Stimulated activated CD4-positive, alpha-beta T cell treated with anti-CD3 and anti-CD28 coated beads, Interleukin-4, amount 100 ng/mL, for 1 hour (primary cell): ENCODE measurements around the gene LRCH3.

Experiments used
- DNase-seq: peaks from one replicate; pipeline ENCODE4 v3.0.0-alpha.2; 2020

The LRCH3 gene

DNA sequence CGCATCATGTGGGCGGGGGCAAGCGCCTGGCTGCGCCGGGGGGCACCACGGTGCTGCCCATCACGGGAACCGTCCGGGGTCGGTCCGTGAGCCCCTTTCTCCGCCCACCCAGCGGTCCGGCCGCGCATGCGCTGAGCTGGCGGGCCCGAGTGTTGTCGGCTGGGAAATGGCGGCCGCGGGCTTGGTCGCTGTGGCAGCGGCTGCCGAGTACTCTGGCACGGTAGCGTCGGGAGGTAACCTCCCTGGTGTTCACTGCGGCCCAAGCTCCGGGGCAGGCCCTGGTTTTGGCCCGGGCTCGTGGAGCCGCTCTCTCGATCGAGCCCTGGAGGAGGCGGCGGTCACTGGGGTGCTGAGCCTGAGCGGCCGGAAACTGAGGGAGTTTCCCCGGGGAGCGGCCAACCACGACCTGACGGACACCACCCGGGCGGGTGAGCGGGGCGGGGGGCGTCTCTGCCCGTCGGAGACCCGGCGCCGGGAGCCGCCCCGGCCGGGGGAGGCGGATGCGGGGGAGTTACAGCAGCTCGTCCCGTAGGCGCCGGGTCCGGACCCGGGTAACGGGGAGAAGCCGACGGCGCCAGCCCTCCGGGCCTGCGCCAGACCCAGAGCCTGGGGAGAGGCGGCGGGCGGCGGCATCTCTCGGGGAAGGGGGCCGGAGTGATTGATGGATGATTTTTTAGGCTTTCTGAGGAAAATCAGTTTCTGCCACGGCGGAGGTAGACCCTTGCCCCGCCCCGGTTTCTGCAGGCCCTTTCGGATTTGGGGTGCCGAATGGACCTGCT is at the start of gene LRCH3:
TSS of gene LRCH3 (plus strand) at position 142 of the 779 bp plus-strand sequence. CDS start at position 167, 25 bp downstream.
- DNase-seq = peak; percentile 85

- no peak for DNase-seq
Observed at GRCh38 chr3:197742787-197743186, 48.3 kb upstream of the LRCH3 start.

DNA sequence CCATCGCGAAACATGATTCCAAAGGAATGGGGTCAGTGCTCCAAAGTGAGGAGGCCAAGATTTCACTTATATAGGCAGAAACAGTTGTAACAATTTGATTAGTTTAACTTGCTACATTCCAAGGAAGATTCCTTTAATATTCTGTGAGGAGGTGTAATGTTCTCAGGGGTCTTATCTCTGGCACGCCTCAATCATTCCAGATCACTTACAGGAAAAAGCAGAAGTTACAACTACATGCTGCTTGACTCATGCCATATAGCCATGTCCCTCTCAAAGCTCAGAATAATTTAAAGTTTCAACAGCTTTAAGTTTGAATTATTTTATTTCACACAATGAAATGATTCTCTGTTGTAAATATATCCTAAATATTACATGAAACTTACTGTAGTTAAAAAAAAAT is 44.8 kb upstream of the LRCH3 start:
- DNase-seq = no peak

DNA sequence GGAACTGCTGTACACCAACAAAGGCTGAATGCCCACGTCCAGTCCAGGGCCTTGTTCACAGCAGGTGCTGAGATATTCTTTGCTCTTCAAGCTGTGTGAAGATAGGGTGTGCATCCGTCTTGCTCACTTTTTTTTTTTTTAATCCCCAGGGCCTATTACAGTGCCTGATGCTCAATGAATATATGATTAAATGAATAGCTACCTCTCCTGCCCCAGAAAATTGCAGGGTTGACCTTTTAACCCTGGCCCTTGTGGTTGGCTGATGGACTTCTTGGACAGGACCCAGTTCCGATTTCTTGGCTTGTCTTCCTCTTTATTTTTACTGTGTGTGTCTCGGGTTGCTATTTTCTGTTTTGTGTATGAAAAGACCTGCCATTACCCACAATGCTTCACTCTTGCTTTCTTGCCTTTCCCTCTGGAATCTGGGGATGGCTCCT is 44.2 kb upstream of the LRCH3 start:
- no peak for DNase-seq

GRCh38 chr3:197748597-197749314 is 42.3 kb upstream of the LRCH3 start:
- DNase-seq = no peak

GRCh38 chr3:197749315-197749600 is 41.8 kb upstream of the LRCH3 start:
- DNase-seq = peak; percentile 58

GRCh38 chr3:197749601-197750395 is 41.3 kb upstream of the LRCH3 start, which contains the start of gene FYTTD1:
TSS of gene FYTTD1 (plus strand) at chr3:197749883. CDS start at chr3:197749972, 89 bp downstream.
- peak; percentile 86 for DNase-seq

- peak; percentile 49 for DNase-seq
Observed at GRCh38 chr3:197750396-197750831, 40.6 kb upstream of the LRCH3 start.

DNA sequence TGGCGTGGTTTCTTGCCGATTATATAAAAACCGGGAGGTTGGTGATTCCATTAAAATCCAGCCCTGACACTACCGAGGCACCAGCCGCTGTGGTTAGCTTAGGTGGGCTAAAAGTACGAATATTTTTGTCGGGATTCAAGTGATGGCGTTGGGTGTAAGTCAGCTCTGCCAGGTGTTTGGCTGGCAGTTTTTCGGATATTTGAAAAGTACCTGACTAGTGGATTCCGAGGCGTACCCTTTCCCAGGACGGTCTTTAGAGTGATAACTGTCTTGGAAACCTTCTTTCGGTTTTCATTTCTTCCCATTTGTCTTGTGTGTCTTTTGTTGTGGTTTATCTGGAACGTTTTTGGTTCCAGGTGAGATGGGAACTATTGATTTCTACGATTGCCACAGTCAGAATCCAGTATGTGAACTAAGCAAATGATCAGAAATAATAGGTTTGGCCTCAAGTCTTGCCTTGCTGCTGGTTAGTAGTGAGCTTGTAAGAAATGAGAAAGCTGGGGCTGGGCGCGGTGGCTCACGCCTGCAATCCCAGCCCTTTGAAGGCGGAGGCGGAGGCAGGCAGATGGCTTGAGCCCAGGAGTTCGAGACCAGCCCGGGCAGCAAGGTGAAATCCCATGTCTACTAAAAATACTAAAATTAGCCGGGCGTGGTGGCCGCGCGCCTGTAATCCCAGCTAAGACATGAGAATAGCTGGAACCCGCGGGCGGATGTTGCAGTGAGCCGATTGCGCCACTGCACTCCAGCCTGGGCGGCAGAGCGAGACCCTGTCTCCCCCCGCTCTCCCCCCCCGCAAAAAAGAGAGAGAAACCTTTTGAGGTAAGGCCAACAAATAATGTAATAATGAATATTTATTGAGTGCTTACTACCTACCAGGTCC is 40.0 kb upstream of the LRCH3 start:
- DNase-seq = peak; percentile 38

DNA sequence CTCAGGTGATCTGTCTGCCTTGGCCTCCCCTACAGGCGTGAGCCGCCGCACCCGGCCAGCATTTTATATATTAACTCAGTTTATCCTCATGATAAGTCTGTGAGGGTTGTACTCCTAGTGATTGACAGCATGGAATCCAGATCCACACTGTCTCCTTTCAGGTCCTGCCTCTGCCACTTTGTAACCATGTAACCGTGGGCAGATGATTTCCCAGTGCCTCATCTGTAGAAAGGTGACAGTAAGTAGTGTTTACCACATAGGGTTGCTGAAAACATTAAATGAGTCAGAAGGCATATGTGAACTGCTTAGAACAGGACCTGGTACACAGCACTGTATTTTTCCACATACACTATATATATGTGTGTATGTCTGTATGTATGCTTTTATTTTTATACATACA is 38.9 kb upstream of the LRCH3 start:
- DNase-seq = no peak

DNA sequence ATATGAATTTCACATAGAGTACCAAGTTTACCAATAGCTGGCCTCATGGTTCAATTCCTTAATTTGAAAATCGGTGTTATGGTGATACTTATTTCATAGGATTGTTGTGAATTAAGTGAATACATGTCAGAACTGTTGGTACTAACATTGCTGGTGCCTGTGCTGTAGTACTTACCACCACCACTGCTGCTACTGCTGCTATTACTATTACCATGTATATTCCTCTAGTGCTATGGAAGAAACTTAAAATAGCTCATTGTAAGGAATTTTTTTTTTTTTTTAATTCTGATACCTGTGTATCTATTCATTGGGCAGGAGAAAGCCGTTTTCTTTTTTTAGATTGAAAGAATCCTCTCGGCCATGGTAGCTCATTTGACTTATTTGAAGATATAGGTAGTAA is 37.8 kb upstream of the LRCH3 start:
- no peak for DNase-seq

- DNase-seq = no peak
Observed at GRCh38 chr3:197756704-197757103, 34.4 kb upstream of the LRCH3 start.

DNA sequence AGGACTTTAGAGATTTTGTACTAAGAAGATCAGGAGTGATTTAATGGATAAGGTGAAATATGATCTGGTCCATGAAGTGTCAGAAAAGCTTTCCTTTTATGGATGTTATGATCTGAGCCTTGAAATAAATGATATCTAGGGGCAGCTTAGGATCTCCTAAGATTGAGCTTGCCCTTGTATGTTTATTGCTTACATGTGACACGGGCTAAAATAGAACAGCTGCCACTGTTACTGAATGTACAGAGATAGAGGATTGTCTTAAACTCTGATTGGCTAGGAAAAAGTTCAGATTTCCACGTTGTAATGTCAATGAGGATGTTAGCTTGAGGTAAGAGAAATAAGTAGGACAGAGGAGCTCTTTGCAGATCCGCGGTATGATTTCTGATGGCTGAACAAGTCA is 32.5 kb upstream of the LRCH3 start:
- no peak for DNase-seq

DNA sequence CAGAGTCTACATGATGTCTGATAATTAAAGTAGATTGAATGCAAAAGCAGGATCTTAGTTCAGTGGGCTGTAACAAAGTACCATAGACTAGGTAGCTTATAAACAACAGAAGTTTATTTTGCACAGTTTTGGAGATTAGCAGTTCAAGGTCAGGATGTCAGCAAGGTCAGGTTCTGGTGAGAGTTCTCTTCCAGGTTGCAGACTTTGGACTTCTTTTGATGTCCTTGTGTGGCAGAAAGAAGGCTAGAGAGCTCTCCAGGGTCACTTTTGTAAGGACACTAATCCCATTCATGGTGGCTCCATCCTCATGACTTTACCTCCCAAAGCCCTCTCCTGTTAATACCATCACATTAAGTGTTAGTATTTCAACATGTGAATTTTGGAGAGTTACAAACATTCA is 29.3 kb upstream of the LRCH3 start:
- DNase-seq = no peak

DNA sequence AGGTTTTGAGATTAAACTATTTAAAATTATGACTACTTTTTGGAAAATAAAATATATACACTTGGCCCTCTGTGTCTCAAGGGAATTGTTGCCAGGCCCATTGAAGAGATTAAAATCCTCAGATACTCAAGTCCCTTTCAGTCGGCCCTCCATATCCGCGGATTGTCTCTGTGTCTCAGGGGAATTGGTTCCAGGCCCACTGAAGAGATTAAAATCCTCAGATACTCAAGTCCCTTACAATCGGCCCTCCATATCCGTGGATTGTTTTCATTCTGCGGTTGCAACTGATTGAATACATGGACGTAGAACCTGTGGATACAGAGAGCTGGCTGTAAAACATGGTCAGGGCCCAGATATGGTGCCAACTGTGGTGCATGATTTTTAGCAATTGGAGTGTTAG is 15.7 kb upstream of the LRCH3 start:
- DNase-seq = no peak

DNA sequence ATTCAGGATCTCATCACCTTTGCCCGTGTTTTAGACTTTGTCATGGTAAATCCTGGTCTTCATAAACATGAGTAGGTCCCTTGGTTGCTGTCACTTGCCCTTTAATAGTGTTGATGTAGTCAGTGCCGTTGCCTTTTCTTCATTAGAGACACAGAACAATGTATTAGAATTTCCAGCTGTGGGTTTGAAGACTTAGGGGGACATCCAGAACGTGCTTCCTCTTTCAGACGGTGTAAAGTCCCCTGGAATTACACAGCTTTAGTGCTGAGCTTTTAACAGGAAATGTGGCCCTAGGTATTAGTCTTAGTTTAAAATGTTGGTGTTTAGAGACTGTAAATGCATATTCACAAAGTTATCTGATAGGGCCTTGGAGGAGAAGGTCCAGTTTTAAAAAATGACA is 8.8 kb upstream of the LRCH3 start:
- no peak for DNase-seq

DNA sequence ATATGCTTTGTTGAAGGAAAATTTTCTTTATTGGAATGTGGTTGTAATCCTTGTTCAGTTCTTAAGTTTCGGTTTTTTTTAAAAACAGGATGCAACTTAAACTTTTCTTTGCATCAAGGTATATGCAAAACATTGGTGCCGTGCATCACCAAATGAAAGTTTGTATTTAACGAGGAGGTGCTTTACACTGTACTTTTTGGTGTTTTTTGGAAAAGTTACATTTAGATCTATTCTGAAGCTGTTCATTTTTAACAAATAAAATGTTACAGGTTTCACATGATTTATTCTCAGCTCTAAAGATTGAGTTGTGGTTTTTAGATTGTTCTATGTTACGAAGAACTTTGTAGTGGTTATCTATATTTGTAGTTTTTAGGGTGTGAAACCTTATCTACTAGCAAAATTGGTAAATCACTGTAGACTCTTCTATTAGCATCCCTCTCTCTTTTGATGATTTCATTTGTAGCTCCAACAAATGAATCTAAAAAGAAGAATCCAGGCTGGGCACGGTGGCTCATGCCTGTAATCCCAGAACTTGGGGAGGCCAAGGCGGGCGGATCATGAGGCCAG is 7.0 kb upstream of the LRCH3 start:
- no peak for DNase-seq

GRCh38 chr3:197787412-197787811 is 3.6 kb upstream of the LRCH3 start:
- DNase-seq = no peak

DNA sequence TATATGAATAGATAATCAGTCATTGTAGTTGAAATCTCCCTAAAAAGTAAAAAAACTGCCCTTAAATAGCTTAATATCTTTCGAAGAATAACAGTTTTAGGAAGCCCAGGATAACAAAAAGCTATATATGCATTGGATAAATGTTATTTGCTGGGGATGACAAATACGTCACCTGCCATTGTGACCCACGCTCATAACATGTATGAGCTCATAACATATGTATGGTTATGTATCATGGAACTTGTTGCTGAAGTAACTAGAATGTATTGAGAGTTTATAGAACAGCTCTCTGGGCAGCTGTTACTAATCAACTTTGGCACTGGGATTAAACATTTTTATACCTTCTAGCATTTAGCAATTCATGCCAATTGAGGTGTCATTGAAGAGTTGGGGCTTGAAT is 1.7 kb upstream of the LRCH3 start:
- DNase-seq = no peak

GRCh38 chr3:197790033-197790432 is 1.0 kb upstream of the LRCH3 start:
- no peak for DNase-seq

DNA sequence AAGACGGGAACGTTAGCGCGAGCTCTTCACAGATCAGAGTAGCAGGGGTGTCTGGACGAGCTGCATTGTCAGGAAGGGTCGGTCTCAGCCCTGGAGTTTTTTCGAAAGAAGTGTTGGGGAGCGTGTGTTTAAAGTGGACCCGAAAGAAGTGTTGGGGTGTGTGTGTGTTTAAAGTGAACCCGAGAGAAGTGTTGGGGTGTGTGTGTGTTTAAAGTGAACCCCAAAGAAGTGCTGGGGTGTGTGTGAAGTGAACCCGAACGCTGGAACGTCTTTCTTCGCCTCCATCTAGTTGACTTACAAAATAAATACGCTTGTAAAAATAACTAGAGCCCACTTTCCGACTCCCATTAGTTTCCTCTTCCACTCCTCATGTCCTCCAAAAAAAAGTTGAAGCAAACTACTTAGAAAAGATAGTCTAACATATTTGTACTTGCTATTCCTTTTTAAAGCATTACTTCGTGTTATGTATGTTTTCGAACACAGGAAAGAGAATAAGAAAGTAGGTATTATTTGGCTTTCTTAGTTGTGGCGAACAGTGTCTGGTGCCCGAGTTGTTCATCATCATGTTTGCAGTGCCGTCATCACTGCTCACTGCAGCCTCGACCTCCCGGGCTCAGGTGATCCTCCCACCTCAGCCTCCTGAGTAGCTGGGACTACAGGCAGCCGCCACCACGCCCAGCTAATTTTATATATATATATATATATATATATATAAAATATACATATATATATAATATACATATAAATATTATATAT is 1.0 kb downstream of the LRCH3 start:
- DNase-seq = peak; percentile 17
